ENCODE data around the gene CLDN1.

Gene CLDN1

DNA sequence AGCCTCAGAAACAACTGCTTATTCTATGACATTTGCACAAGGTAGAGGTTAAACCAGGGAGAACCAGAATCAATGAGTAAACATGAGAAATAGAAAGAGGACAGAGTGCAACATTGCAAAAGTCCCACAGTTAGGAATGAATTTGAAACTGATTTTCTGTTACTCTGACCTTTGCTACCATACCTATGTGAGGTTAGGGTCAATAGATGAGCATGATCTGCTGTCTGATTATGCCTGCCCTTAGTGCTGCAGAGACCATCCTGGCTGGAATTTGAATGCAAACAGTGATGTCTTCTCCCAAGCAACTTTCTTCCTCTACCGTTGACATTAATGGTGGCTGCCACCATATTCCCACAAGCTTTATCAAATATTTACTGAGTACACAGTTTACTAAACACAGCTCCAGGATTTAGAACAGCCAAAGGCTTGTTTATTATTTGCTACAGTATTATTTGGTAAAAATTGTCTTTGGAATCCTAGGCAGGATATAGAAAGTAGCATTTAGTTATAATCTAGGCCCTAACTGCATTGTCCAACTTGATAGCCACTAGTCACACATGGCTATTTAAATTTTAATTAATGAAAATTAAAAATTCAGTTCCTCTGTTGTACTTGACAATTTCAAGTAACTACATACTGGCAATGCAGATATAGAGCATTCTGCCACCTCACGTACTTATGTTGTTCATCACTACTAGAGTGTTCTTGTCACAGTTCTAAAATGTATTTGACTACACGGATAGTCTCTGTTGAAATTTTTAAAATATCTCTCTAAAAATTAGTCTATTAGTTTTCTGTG lies 8.9 kb upstream of the CLDN1 start:
- DNase-seq (ENCODE audit: low read depth), result no peak
- no peak overlapping the region for H3K4me3 ChIP-seq (ENCODE audit: low read depth, low read length)
- TF ChIP-seq, protein P1, sequence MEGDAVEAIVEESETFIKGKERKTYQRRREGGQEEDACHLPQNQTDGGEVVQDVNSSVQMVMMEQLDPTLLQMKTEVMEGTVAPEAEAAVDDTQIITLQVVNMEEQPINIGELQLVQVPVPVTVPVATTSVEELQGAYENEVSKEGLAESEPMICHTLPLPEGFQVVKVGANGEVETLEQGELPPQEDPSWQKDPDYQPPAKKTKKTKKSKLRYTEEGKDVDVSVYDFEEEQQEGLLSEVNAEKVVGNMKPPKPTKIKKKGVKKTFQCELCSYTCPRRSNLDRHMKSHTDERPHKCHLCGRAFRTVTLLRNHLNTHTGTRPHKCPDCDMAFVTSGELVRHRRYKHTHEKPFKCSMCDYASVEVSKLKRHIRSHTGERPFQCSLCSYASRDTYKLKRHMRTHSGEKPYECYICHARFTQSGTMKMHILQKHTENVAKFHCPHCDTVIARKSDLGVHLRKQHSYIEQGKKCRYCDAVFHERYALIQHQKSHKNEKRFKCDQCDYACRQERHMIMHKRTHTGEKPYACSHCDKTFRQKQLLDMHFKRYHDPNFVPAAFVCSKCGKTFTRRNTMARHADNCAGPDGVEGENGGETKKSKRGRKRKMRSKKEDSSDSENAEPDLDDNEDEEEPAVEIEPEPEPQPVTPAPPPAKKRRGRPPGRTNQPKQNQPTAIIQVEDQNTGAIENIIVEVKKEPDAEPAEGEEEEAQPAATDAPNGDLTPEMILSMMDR (IDR thresholded peaks at IDR 0.05; ENCODE audit: low read depth, low read length), result no peak
- no peak for TF ChIP-seq MYC (IDR thresholded peaks at IDR 0.05; ENCODE audit: low read depth, low read length)
- TF ChIP-seq, protein P2, sequence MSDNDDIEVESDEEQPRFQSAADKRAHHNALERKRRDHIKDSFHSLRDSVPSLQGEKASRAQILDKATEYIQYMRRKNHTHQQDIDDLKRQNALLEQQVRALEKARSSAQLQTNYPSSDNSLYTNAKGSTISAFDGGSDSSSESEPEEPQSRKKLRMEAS (IDR thresholded peaks at IDR 0.05; ENCODE audit: low read depth, low read length), result no peak
- no peak for TF ChIP-seq POLR2A (IDR thresholded peaks at IDR 0.05; ENCODE audit: extremely low read depth, insufficient read length)

DNA sequence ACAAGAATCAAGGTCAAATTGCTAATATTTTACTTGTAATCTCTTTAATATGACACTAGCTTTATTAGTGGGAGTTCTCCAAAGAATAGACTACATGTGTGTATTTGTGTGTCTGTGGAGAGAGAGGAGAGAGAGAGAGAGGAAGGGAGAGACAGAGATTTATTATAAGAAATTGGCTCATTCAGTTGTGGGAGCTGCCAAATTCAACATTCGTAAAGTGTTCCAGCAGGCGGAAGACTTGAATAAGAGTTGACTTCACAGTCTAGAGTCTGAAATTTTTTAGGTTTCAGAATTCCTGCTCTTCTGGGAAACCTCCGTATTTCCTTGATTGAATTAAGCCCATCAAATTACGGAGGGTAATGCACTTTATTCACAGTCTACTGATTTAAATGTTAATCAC lies 4.7 kb upstream of the CLDN1 start:
- DNase-seq (ENCODE audit: low read depth), result no peak
- H3K4me3 ChIP-seq (ENCODE audit: low read depth, low read length), result no peak overlapping the region
- TF ChIP-seq, protein P2 (IDR thresholded peaks at IDR 0.05; ENCODE audit: low read depth, low read length), result no peak
- TF ChIP-seq, protein P1 (IDR thresholded peaks at IDR 0.05; ENCODE audit: low read depth, low read length), result no peak
- TF ChIP-seq POLR2A (IDR thresholded peaks at IDR 0.05; ENCODE audit: extremely low read depth, insufficient read length), result no peak
- no peak for TF ChIP-seq MYC (IDR thresholded peaks at IDR 0.05; ENCODE audit: low read depth, low read length)

DNA sequence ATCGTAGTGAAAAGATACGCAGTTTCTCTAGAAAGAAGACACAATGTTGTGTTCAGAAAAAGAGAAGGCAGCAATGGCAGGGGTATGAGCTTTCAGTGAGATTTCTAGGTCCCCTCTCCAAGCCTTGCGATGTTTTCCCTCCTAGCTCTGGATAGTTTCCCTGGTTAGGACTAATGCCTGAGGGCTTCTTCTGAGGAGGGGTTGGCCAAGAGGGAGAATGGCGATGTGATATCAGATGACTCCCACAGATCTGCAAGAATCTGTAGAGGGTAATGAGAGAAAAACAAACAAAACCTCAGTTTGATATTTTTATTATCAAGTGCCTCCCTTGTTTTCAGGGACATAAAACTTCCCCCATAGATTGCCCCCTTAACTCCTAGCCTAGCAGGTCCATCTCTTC lies 4.1 kb upstream of the CLDN1 start:
- no peak overlapping the region for H3K4me3 ChIP-seq (ENCODE audit: low read depth, low read length)
- no peak for TF ChIP-seq POLR2A (IDR thresholded peaks at IDR 0.05; ENCODE audit: extremely low read depth, insufficient read length)
- TF ChIP-seq, protein P2 (IDR thresholded peaks at IDR 0.05; ENCODE audit: low read depth, low read length), result no peak
- TF ChIP-seq MYC (IDR thresholded peaks at IDR 0.05; ENCODE audit: low read depth, low read length), result no peak
- TF ChIP-seq, protein P1 (IDR thresholded peaks at IDR 0.05; ENCODE audit: low read depth, low read length), result no peak
- no peak for DNase-seq (ENCODE audit: low read depth)

DNA sequence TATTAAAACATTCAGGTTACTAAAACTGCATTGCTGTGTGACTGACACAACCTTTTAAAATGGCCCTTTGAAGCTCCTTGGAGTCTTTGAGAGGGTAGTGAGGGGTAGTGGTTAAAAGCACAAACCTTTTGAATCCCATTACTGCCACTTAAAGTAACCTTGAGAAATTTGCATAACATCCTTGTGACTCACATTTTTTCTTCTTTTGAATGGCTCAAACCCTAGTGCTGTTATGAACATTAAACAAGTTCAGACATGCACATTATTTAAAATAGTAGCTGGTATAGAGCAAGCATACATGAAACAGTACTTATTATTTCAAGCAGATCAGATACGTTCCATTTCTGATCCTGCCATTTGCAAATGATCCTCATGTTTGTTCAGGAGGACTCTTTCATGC lies 3.7 kb upstream of the CLDN1 start:
- DNase-seq (ENCODE audit: low read depth), result no peak
- no peak overlapping the region for H3K4me3 ChIP-seq (ENCODE audit: low read depth, low read length)
- TF ChIP-seq POLR2A (IDR thresholded peaks at IDR 0.05; ENCODE audit: extremely low read depth, insufficient read length) (no peak), MYC (IDR thresholded peaks at IDR 0.05; ENCODE audit: low read depth, low read length) (no peak)
- TF ChIP-seq, protein P2 (IDR thresholded peaks at IDR 0.05; ENCODE audit: low read depth, low read length), result no peak
- TF ChIP-seq, protein P1 (IDR thresholded peaks at IDR 0.05; ENCODE audit: low read depth, low read length), result no peak

DNA sequence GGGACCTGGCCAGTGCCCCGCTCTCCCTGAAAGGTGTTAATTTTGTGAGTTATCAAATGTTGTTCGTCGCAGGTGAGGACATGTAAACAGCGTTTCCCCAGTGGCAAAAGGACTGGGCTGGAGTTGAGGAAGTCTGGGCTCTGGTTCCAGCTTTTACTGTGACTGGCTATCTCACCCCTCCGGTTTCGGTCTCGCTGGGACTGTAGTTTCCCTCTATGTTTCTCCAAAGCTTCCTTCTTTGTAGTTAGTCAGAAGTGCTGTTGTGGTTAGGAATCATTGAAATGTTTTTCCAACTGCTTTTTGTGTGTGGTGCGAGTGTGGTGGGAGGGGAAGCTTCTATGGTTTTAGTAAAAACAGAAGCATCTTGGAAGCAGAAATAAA lies 990 bp upstream of the CLDN1 start:
- TF ChIP-seq POLR2A (IDR thresholded peaks at IDR 0.05; ENCODE audit: extremely low read depth, insufficient read length), result no peak
- TF ChIP-seq, protein P2 (IDR thresholded peaks at IDR 0.05; ENCODE audit: low read depth, low read length), result no peak
- no peak for TF ChIP-seq MYC (IDR thresholded peaks at IDR 0.05; ENCODE audit: low read depth, low read length)
- TF ChIP-seq, protein P1 (IDR thresholded peaks at IDR 0.05; ENCODE audit: low read depth, low read length), result no peak
- H3K4me3 ChIP-seq (ENCODE audit: low read depth, low read length), result no peak overlapping the region
- DNase-seq (ENCODE audit: low read depth), result no peak
